Suppressor macrophage treated with lipopolysaccharide for 1 hour (primary cell): ENCODE data around the gene NELFCD.
A peak's percentile ranks its signal among the peaks of the same experiment; 100 is the strongest.
"Not testable (repeated sequence)": the region's sequence is repeated elsewhere in the genome, so short reads cannot be mapped to it uniquely, and the experiment has no call there.

Experiments used
- DNase-seq, 3 donors: peaks; one replicate each; pipeline ENCODE4 v3.0.0-alpha.2; 2020 to 2022

NELFCD gene

GRCh38 chr20:58980711-58981627, at the start of gene NELFCD:
Gene NELFCD (plus strand): TSS chr20:58981256. CDS start chr20:58981310, 54 bp downstream.
- DNase-seq, result peak; percentile 90 to 99 (median 97)

GRCh38 chr20:58932170-58932569, 48.9 kb upstream of the NELFCD start:
- DNase-seq, result no peak

GRCh38 chr20:58938078-58938477, 43.0 kb upstream of the NELFCD start:
- no peak for DNase-seq

GRCh38 chr20:58938541-58938940, 42.5 kb upstream of the NELFCD start:
- DNase-seq, result peak; percentile 17 to 55 (median 52)

GRCh38 chr20:58941471-58941870, 39.6 kb upstream of the NELFCD start:
- DNase-seq, result no peak

- no peak for DNase-seq
Measured at GRCh38 chr20:58942549-58942948, 38.5 kb upstream of the NELFCD start.

- no peak for DNase-seq
Measured at GRCh38 chr20:58944610-58945009, 36.4 kb upstream of the NELFCD start.

- peak; percentile 25 to 36 (median 26) for DNase-seq
Measured at GRCh38 chr20:58945965-58946631, 35.0 kb upstream of the NELFCD start.

- DNase-seq, result not testable (repeated sequence)
Measured at GRCh38 chr20:58947797-58948388, 33.2 kb upstream of the NELFCD start.

- no peak for DNase-seq
Measured at GRCh38 chr20:58950603-58951002, 30.5 kb upstream of the NELFCD start.

- no peak for DNase-seq
Measured at GRCh38 chr20:58953050-58953449, 28.0 kb upstream of the NELFCD start.

GRCh38 chr20:58956078-58956477, 25.0 kb upstream of the NELFCD start:
- DNase-seq, result peak; percentile 9 to 63 (median 61)

- DNase-seq, result no peak
Measured at GRCh38 chr20:58959652-58960051, 21.4 kb upstream of the NELFCD start.

GRCh38 chr20:58963060-58963584, 17.9 kb upstream of the NELFCD start:
- no peak for DNase-seq

- DNase-seq, result not testable (repeated sequence)
Measured at GRCh38 chr20:58963922-58964321, 17.1 kb upstream of the NELFCD start.

GRCh38 chr20:58965270-58966064, 15.6 kb upstream of the NELFCD start:
- no peak for DNase-seq

GRCh38 chr20:58967652-58968429, 13.2 kb upstream of the NELFCD start:
- DNase-seq, result no peak

- no peak for DNase-seq
Measured at GRCh38 chr20:58969439-58969838, 11.6 kb upstream of the NELFCD start.

- DNase-seq, result no peak
Measured at GRCh38 chr20:58970146-58970545, 10.9 kb upstream of the NELFCD start.

- no peak for DNase-seq
Measured at GRCh38 chr20:58971429-58971828, 9.6 kb upstream of the NELFCD start.

GRCh38 chr20:58973179-58973578, 7.9 kb upstream of the NELFCD start:
- no peak for DNase-seq

- no peak for DNase-seq
Measured at GRCh38 chr20:58973866-58974265, 7.2 kb upstream of the NELFCD start.
